KMS-11 (cell line): ENCODE results near the gene BLCAP.
A peak's percentile ranks its signal among the peaks of the same experiment; 100 is the strongest.

Source experiments
- H2AFZ ChIP-seq: fragments of 200-600 bp; sonication (generic); 2 replicates; pipeline ENCODE4 v1.6.1; 2016; ENCODE audit warnings: antibody characterized with exemption, mixed run types, low read depth
- H3K27ac ChIP-seq: fragments of 200-600 bp; sonication (generic); 2 replicates; pipeline ENCODE4 v1.6.1; 2016; ENCODE audit warnings: mild to moderate bottlenecking, mixed run types
- H3K27me3 ChIP-seq: fragments of 200-600 bp; sonication (generic); 2 replicates; pipeline ENCODE4 v1.6.1; 2017; ENCODE audit warnings: mild to moderate bottlenecking, low read depth, mixed run types, moderate library complexity; ENCODE audit not compliant: insufficient read depth
- H3K36me3 ChIP-seq: fragments of 200-600 bp; sonication (generic); 2 replicates; pipeline ENCODE4 v1.6.1; 2017; ENCODE audit warnings: mild to moderate bottlenecking, mixed run types; ENCODE audit not compliant: insufficient read depth
- H3K4me1 ChIP-seq: fragments of 200-600 bp; sonication (generic); 2 replicates; pipeline ENCODE4 v1.6.1; 2016; ENCODE audit warnings: mild to moderate bottlenecking, low read depth, mixed run types; ENCODE audit not compliant: poor library complexity, severe bottlenecking
- H3K4me2 ChIP-seq: fragments of 200-600 bp; sonication (generic); 2 replicates; pipeline ENCODE4 v1.7.0; 2016; ENCODE audit warnings: mild to moderate bottlenecking, mixed run types
- H3K4me3 ChIP-seq: fragments of 200-600 bp; sonication (generic); IDR thresholded peaks from 2 replicates; pipeline ENCODE4 v1.6.1; 2017; ENCODE audit warnings: low read depth, low read length, mixed read lengths; ENCODE audit not compliant: insufficient read depth
- H3K79me2 ChIP-seq: fragments of 200-600 bp; sonication (generic); 2 replicates; pipeline ENCODE4 v1.6.1; 2016; ENCODE audit warnings: low read depth, mixed run types; ENCODE audit not compliant: insufficient read depth
- H3K9ac ChIP-seq: fragments of 200-600 bp; sonication (generic); 2 replicates; pipeline ENCODE4 v1.6.1; 2016; ENCODE audit warnings: mild to moderate bottlenecking, mixed run types
- H4K20me1 ChIP-seq: fragments of 200-600 bp; sonication (generic); 2 replicates; pipeline ENCODE4 v1.6.1; 2016; ENCODE audit warnings: mild to moderate bottlenecking, mixed run types; ENCODE audit not compliant: insufficient read depth
- TF ChIP-seq, protein P1 (sequence below): fragments of 200-600 bp; sonication (generic); conservative IDR thresholded peaks from 2 replicates; pipeline ENCODE4 v1.6.1; 2017; ENCODE audit warnings: low read depth, mild to moderate bottlenecking, antibody characterized with exemption, low read length, moderate library complexity, mixed read lengths

BLCAP gene

GRCh38 chr20:37564388-37565133, 36.9 kb upstream of the BLCAP start:
- Histone ChIP-seq H3K9ac (no peak overlapping the region), H3K79me2 (no peaks in the 10 kb centered on the region), H3K4me2 (peak overlapping the region; percentile 14; the same call in 1 of the 2 replicates), H4K20me1 (no peaks in the 10 kb centered on the region), H2AFZ (peak overlapping the region; percentile 35; the same call in 1 of the 2 replicates), H3K27ac (no peak overlapping the region), H3K4me3 (no peak overlapping the region), H3K27me3 (peaks cover 7% of the 10 kb centered on the region), H3K36me3 (no peaks in the 10 kb centered on the region), H3K4me1 (no peaks in the 10 kb centered on the region)
- TF ChIP-seq, protein P1, sequence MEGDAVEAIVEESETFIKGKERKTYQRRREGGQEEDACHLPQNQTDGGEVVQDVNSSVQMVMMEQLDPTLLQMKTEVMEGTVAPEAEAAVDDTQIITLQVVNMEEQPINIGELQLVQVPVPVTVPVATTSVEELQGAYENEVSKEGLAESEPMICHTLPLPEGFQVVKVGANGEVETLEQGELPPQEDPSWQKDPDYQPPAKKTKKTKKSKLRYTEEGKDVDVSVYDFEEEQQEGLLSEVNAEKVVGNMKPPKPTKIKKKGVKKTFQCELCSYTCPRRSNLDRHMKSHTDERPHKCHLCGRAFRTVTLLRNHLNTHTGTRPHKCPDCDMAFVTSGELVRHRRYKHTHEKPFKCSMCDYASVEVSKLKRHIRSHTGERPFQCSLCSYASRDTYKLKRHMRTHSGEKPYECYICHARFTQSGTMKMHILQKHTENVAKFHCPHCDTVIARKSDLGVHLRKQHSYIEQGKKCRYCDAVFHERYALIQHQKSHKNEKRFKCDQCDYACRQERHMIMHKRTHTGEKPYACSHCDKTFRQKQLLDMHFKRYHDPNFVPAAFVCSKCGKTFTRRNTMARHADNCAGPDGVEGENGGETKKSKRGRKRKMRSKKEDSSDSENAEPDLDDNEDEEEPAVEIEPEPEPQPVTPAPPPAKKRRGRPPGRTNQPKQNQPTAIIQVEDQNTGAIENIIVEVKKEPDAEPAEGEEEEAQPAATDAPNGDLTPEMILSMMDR: peak; percentile 96

DNA sequence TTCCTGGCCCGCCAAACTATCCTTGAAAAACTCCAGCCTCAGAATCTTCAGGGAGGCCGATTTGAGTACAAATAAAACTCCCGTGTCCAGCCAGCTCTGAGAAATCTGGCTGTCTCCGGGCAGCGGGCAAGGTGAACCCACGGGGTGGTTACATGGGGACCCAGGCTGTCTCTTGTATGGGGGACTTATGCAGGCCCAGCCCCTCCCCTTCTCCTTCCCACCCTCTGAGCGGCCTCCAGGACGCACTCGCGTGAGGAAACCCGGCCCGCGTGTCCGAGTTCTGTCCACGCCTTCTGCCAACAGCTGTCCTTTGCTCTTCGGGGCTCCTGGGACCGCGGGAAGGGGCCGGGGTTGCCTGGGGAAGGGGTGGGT, 36.3 kb upstream of the BLCAP start:
- H3K9ac ChIP-seq: no peak overlapping the region
- H3K27me3 ChIP-seq: peaks cover 7% of the 10 kb centered on the region
- H3K4me1 ChIP-seq: no peaks in the 10 kb centered on the region
- H2AFZ ChIP-seq: peak overlapping the region; percentile 35; the same call in 1 of the 2 replicates
- H4K20me1 ChIP-seq: no peaks in the 10 kb centered on the region
- H3K4me3 ChIP-seq: no peak overlapping the region
- no peak overlapping the region for H3K27ac ChIP-seq
- H3K79me2 ChIP-seq: no peaks in the 10 kb centered on the region
- TF ChIP-seq, protein P1: no peak
- H3K4me2 ChIP-seq: peak overlapping the region; percentile 14; the same call in 1 of the 2 replicates
- H3K36me3 ChIP-seq: no peaks in the 10 kb centered on the region

GRCh38 chr20:37562695-37563480, 35.2 kb upstream of the BLCAP start:
- H2AFZ ChIP-seq: no peak overlapping the region
- H3K9ac ChIP-seq: no peak overlapping the region
- H3K36me3 ChIP-seq: no peaks in the 10 kb centered on the region
- H3K4me2 ChIP-seq: no peak overlapping the region
- no peak overlapping the region for H3K27ac ChIP-seq
- no peaks in the 10 kb centered on the region for H4K20me1 ChIP-seq
- no peaks in the 10 kb centered on the region for H3K4me1 ChIP-seq
- no peaks in the 10 kb centered on the region for H3K79me2 ChIP-seq
- H3K4me3 ChIP-seq: no peak overlapping the region
- TF ChIP-seq, protein P1: no peak
- peaks cover 7% of the 10 kb centered on the region for H3K27me3 ChIP-seq

- TF ChIP-seq, protein P1: no peak
- Histone ChIP-seq H3K4me2 (no peak overlapping the region), H4K20me1 (no peaks in the 10 kb centered on the region), H3K27me3 (peaks cover 7% of the 10 kb centered on the region), H3K27ac (no peak overlapping the region), H3K36me3 (no peaks in the 10 kb centered on the region), H2AFZ (no peak overlapping the region), H3K4me3 (no peak overlapping the region), H3K9ac (no peak overlapping the region), H3K79me2 (no peaks in the 10 kb centered on the region), H3K4me1 (no peaks in the 10 kb centered on the region)
These were observed 33.0 kb upstream of the BLCAP start for GRCh38 chr20:37560629-37561028.
